HG02943 (cell line): ENCODE measurements around the gene HERC2.
"Not testable (repeated sequence)": the region's sequence is repeated elsewhere in the genome, so short reads cannot be mapped to it uniquely, and the experiment has no call there.

Experiments used
- ATAC-seq: cut with Tn5 transposase; IDR thresholded peaks from one replicate; pipeline ENCODE4 v1.9.1; 2021; ENCODE audit warnings: mild to moderate bottlenecking, low read depth, moderate library complexity; ENCODE audit not compliant: unreplicated experiment

The HERC2 gene

GRCh38 chr15:28322129-28322588 is at the start of gene HERC2:
Gene HERC2 (minus strand): TSS chr15:28322179. CDS start chr15:28321433, 746 bp downstream.
- ATAC-seq = not testable (repeated sequence)

GRCh38 chr15:28365502-28365901 is 43.5 kb upstream of the HERC2 start:
- not testable (repeated sequence) for ATAC-seq

- not testable (repeated sequence) for ATAC-seq
Observed at GRCh38 chr15:28357984-28358383, 36.0 kb upstream of the HERC2 start, which contains the start of gene GOLGA6L24. Gene GOLGA6L24 (minus strand): TSS chr15:28358084. CDS start chr15:28358023, 61 bp downstream.

GRCh38 chr15:28321358-28322078 is 461 bp downstream of the HERC2 start:
- not testable (repeated sequence) for ATAC-seq

- not testable (repeated sequence) for ATAC-seq
Observed at GRCh38 chr15:28319725-28320124, 2.3 kb downstream of the HERC2 start.

- ATAC-seq = not testable (repeated sequence)
Observed at GRCh38 chr15:28318828-28319227, 3.2 kb downstream of the HERC2 start.

GRCh38 chr15:28318122-28318521 is 3.9 kb downstream of the HERC2 start:
- not testable (repeated sequence) for ATAC-seq

- not testable (repeated sequence) for ATAC-seq
Observed at GRCh38 chr15:28316958-28317357, 5.0 kb downstream of the HERC2 start.

GRCh38 chr15:28310454-28310853 is 11.5 kb downstream of the HERC2 start:
- ATAC-seq = not testable (repeated sequence)

- ATAC-seq = not testable (repeated sequence)
Observed at GRCh38 chr15:28308718-28309117, 13.3 kb downstream of the HERC2 start.

- not testable (repeated sequence) for ATAC-seq
Observed at GRCh38 chr15:28305700-28306099, 16.3 kb downstream of the HERC2 start.

- ATAC-seq = not testable (repeated sequence)
Observed at GRCh38 chr15:28297434-28297833, 24.5 kb downstream of the HERC2 start.

GRCh38 chr15:28296814-28297213 is 25.2 kb downstream of the HERC2 start:
- ATAC-seq = not testable (repeated sequence)

- ATAC-seq = not testable (repeated sequence)
Observed at GRCh38 chr15:28295009-28295563, 26.9 kb downstream of the HERC2 start.

GRCh38 chr15:28294560-28294959 is 27.4 kb downstream of the HERC2 start:
- ATAC-seq = not testable (repeated sequence)

- no peak for ATAC-seq
Observed at GRCh38 chr15:28289694-28290463, 32.1 kb downstream of the HERC2 start.

- not testable (repeated sequence) for ATAC-seq
Observed at GRCh38 chr15:28288830-28289693, 32.9 kb downstream of the HERC2 start.

- not testable (repeated sequence) for ATAC-seq
Observed at GRCh38 chr15:28286659-28287058, 35.3 kb downstream of the HERC2 start.

GRCh38 chr15:28286031-28286430 is 35.9 kb downstream of the HERC2 start:
- ATAC-seq = no peak

GRCh38 chr15:28281876-28282275 is 40.1 kb downstream of the HERC2 start:
- no peak for ATAC-seq
